Measurements from ENCODE around the gene SERHL2.

The SERHL2 gene

DNA sequence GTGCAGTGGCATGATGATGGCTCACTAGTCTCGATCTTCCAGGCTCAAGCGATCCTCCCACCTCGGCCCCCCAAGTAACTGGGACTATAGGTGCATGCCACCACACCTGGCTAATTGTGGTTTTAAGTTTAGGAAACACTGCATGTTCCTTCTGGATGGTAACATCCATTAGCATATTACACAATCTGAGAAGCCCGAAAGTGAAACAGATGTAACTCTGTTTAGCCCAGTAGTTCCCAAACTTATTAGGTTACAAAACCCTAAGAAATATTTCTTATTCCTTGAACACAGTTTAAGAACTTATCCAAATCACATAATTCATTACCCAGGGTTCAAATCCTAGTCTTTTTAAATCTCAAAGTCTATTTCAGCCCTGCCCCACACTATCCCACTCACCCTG, 32.6 kb downstream of the SERHL2 start:
- TF ChIP-seq, protein P1, sequence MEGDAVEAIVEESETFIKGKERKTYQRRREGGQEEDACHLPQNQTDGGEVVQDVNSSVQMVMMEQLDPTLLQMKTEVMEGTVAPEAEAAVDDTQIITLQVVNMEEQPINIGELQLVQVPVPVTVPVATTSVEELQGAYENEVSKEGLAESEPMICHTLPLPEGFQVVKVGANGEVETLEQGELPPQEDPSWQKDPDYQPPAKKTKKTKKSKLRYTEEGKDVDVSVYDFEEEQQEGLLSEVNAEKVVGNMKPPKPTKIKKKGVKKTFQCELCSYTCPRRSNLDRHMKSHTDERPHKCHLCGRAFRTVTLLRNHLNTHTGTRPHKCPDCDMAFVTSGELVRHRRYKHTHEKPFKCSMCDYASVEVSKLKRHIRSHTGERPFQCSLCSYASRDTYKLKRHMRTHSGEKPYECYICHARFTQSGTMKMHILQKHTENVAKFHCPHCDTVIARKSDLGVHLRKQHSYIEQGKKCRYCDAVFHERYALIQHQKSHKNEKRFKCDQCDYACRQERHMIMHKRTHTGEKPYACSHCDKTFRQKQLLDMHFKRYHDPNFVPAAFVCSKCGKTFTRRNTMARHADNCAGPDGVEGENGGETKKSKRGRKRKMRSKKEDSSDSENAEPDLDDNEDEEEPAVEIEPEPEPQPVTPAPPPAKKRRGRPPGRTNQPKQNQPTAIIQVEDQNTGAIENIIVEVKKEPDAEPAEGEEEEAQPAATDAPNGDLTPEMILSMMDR (conservative IDR thresholded peaks at IDR 0.05; ENCODE audit: low read depth, low read length): no peak
- DNase-seq (ENCODE audit: low read depth): no peak
- no peak overlapping the region for H3K4me3 ChIP-seq (ENCODE audit: low read depth, low read length)

DNA sequence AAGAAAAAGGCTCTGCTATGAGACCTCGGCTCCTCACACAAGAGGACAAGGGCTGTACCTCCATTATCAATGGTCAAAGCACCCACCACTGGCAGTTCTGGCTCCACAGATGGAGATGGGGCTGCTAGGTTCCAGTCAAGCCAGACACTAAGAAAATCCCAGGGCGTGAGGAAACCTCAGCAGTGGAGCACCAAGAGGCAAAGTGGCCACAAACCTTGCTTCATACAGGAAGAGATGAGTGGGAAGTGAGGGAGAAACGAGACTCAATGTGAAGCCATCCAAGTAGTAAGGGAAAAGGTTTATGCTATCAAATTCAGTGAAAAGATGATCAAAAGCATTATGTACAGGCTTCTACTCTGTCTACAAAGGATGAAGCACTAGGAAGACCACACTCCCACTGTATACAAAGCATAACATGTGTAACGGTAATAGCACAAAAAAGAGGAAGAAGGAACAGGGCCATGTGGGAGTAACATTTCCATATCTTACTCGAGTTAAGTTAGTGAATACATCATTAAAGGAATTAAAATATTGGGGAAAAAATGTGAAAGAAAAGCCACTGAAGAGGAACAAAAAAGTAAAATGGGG, 33.9 kb downstream of the SERHL2 start:
- DNase-seq (ENCODE audit: low read depth): no peak
- no peak overlapping the region for H3K4me3 ChIP-seq (ENCODE audit: low read depth, low read length)

DNA sequence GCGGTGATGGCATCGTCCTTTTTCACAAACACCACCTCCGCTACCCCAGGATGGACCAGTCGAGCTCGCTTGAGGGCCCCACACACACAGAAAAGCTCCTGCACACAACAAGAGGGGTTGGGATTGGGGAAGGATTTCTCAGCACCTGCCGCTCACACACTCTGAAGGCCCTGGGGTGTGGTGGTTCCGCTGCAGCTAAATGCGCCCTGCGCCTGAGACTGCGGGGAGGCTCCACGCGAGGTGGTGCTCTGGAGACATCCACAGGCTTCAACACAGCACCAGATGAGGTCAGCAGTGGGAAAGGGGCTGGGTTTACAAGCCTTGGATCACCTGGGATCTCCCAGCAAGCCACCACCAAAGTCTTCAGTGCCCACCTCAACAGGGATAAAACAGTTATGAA, 38.2 kb downstream of the SERHL2 start:
- no peak for DNase-seq (ENCODE audit: low read depth)
- H3K4me3 ChIP-seq (ENCODE audit: low read depth, low read length): no peak overlapping the region
- TF ChIP-seq, protein P1 (conservative IDR thresholded peaks at IDR 0.05; ENCODE audit: low read depth, low read length): no peak

More for the DNA sequence above, 33.9 kb downstream of the SERHL2 start:
- TF ChIP-seq, protein P1 (conservative IDR thresholded peaks at IDR 0.05; ENCODE audit: low read depth, low read length): no peak

DNA sequence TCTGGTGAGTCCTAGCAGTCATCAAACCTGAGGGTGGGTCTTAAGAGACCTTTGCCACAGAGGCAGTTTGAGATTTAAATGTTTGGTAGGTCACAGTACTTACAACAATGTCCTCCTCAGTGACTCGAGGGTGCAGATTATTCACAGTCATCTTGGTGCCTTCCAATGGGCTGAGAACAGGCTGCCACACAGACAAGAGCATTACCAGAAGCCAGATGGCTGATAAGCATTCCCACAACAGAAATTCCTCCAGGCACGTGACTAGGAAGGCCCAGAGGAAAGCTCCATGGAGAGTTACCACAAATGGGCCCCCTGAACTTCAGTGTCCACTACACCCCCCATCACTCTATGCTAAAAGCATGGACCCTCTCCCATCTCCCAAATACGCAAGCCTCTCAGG, 41.7 kb downstream of the SERHL2 start:
- TF ChIP-seq, protein P1 (conservative IDR thresholded peaks at IDR 0.05; ENCODE audit: low read depth, low read length): no peak
- H3K4me3 ChIP-seq (ENCODE audit: low read depth, low read length): no peak overlapping the region
- no peak for DNase-seq (ENCODE audit: low read depth)

DNA sequence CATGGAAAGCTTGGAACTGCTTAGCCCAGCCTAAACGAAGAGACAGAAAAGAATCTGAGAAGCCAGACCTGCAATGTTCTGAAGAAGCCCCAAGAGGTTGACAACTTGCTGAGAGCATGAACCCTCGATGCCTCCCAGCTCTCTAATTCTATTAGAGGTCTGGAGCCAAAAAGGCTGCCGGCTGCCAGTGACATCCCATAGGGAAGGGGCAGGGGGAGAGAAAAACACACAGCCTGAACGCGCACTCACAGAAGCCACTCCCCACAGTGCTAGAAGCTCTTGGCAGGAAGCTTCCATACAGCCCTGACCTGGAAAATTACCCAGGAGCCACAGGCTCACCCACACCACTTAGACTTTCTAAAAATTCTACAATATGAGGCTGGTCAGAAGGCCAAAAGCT, 42.6 kb downstream of the SERHL2 start:
- TF ChIP-seq, protein P1 (conservative IDR thresholded peaks at IDR 0.05; ENCODE audit: low read depth, low read length): no peak
- no peak overlapping the region for H3K4me3 ChIP-seq (ENCODE audit: low read depth, low read length)
- peak; percentile 58 for DNase-seq (ENCODE audit: low read depth)

DNA sequence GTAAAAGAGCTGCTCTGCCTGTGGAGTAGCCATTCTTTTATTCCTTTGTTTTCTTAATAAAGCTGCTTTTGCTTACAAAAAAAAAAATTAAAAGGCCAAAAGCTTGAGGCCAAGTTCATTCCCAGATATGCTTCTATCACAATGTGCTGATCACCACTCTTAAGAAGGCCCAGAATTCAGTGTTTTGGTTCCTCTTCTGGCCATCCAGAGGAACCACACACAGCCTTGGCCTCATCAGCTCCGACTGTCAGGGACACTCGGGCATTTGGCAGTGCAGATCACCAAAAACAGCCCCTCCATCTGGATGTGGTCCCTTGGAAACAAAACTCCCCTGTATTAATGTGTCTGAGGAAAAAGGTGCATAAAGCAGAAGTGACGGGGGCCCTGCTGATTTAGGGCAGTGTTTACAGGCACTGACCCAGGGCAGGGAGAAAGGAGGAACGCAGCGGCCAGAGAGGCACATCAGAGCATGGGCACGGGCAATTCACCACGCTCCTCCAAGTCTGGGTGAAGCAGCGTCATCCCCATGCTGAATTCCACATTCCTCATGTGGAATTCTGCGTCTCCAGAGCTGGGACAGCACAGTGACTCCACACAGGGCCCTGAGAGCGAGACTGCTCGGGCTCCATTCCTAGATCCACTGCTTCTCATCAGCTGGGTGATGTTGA, 43.2 kb downstream of the SERHL2 start:
- DNase-seq (ENCODE audit: low read depth): no peak
- TF ChIP-seq, protein P1 (conservative IDR thresholded peaks at IDR 0.05; ENCODE audit: low read depth, low read length): peak; percentile 6
- no peak overlapping the region for H3K4me3 ChIP-seq (ENCODE audit: low read depth, low read length)

Data from choroid plexus epithelial cell (primary cell).